Stimulated activated CD8-positive, alpha-beta memory T cell treated with anti-CD3 and anti-CD28 coated beads, Interleukin-4, amount 100 ng/mL, for 4 hours (primary cell): ENCODE results near the gene TUBB4B.

Experiments
- DNase-seq, 2 donors: peaks; one replicate each; pipeline ENCODE4 v3.0.0-alpha.2; 2020; ENCODE audit warnings: low read depth in 2 of 2, low spot score in 1 of 2

The TUBB4B gene

GRCh38 chr9:137240841-137241489 lies at the start of gene TUBB4B:
Gene TUBB4B, plus strand, starts transcription at chr9:137241287. Its CDS starts 74 bp downstream, at chr9:137241361.
- DNase-seq: peak; percentile 94 to 96

GRCh38 chr9:137191691-137192447 lies 49.2 kb upstream of the TUBB4B start:
- DNase-seq: no peak

- DNase-seq: no peak
These were observed 48.7 kb upstream of the TUBB4B start for GRCh38 chr9:137192448-137192780.

- DNase-seq: no peak
These were observed 48.2 kb upstream of the TUBB4B start for GRCh38 chr9:137192859-137193258.

GRCh38 chr9:137193771-137194170 lies 47.3 kb upstream of the TUBB4B start:
- DNase-seq: no peak

- no peak for DNase-seq
These were observed 46.7 kb upstream of the TUBB4B start for GRCh38 chr9:137194388-137194787.

- no peak for DNase-seq
These were observed 46.2 kb upstream of the TUBB4B start for GRCh38 chr9:137194909-137195308.

- DNase-seq: no peak
These were observed 45.4 kb upstream of the TUBB4B start for GRCh38 chr9:137195525-137196220.

GRCh38 chr9:137198051-137198901 lies 42.8 kb upstream of the TUBB4B start:
- DNase-seq: no peak

- DNase-seq: no peak
These were observed 42.2 kb upstream of the TUBB4B start for GRCh38 chr9:137198902-137199283.

GRCh38 chr9:137199411-137200121 lies 41.5 kb upstream of the TUBB4B start:
- no peak for DNase-seq

- peak; percentile 95 to 98 for DNase-seq
These were observed 40.5 kb upstream of the TUBB4B start, which contains the start of gene TPRN for GRCh38 chr9:137200311-137201204. Gene TPRN, minus strand, starts transcription at chr9:137200741. Its CDS starts 30 bp downstream, at chr9:137200711.

- no peak for DNase-seq
These were observed 39.8 kb upstream of the TUBB4B start for GRCh38 chr9:137201205-137201868.

GRCh38 chr9:137202966-137203365 lies 38.1 kb upstream of the TUBB4B start:
- no peak for DNase-seq

GRCh38 chr9:137204731-137205125 lies 36.4 kb upstream of the TUBB4B start:
- DNase-seq: no peak

- peak; percentile 85 to 89 for DNase-seq
These were observed 35.7 kb upstream of the TUBB4B start, which contains the start of the genes NDOR1 and TMEM203 for GRCh38 chr9:137205126-137206069. Gene NDOR1, plus strand, starts transcription at chr9:137205700. Its CDS starts 78 bp downstream, at chr9:137205778. Gene TMEM203, minus strand, starts transcription at chr9:137205648. Its CDS starts 234 bp downstream, at chr9:137205414.

GRCh38 chr9:137206602-137207001 lies 34.5 kb upstream of the TUBB4B start:
- no peak for DNase-seq

GRCh38 chr9:137211532-137211931 lies 29.6 kb upstream of the TUBB4B start:
- DNase-seq: no peak
